Loucy (cell line): ENCODE measurements around the gene RGN.
"Not testable (repeated sequence)": the region's sequence is repeated elsewhere in the genome, so short reads cannot be mapped to it uniquely, and the experiment has no call there.

Experiments used
- H2AFZ ChIP-seq: fragments of 200-600 bp; sonication (generic); 2 replicates; pipeline ENCODE4 v1.6.0; 2016; ENCODE audit warnings: antibody characterized with exemption, mild to moderate bottlenecking, low read length, moderate library complexity
- H3F3A ChIP-seq: fragments of 200-600 bp; 2 replicates; pipeline ENCODE4 v1.6.0; 2016; ENCODE audit warnings: antibody characterized with exemption, low read depth, mild to moderate bottlenecking
- H3K27me3 ChIP-seq: fragments of 200-600 bp; sonication (generic); 2 replicates; pipeline ENCODE4 v1.6.1; 2014; ENCODE audit warnings: low read length, mild to moderate bottlenecking; ENCODE audit not compliant: insufficient read depth, poor library complexity, severe bottlenecking
- H3K36me3 ChIP-seq: fragments of 200-600 bp; sonication (generic); 2 replicates; pipeline ENCODE4 v1.6.1; 2016; ENCODE audit warnings: low read length; ENCODE audit not compliant: insufficient read depth
- H3K4me1 ChIP-seq: fragments of 200-600 bp; sonication (generic); 2 replicates; pipeline ENCODE4 v1.5.1; 2014; ENCODE audit warnings: low read length, mild to moderate bottlenecking; ENCODE audit not compliant: insufficient read depth, poor library complexity, severe bottlenecking
- H3K4me2 ChIP-seq: fragments of 200-600 bp; sonication (generic); 2 replicates; pipeline ENCODE4 v1.6.0; 2014; ENCODE audit warnings: antibody characterized with exemption, low read length, low read depth, mild to moderate bottlenecking; ENCODE audit not compliant: poor library complexity, severe bottlenecking
- H3K4me3 ChIP-seq: fragments of 200-600 bp; sonication (generic); 2 replicates; pipeline ENCODE4 v1.5.1; 2014; ENCODE audit warnings: low read length, mild to moderate bottlenecking, mixed read lengths; ENCODE audit not compliant: poor library complexity, severe bottlenecking
- H3K79me2 ChIP-seq: fragments of 200-600 bp; sonication (generic); 2 replicates; pipeline ENCODE4 v1.6.1; 2014; ENCODE audit warnings: low read length; ENCODE audit not compliant: insufficient read depth
- H3K9ac ChIP-seq: fragments of 200-600 bp; sonication (generic); 2 replicates; pipeline ENCODE4 v1.6.0; 2014; ENCODE audit warnings: mild to moderate bottlenecking, low read depth, low read length, moderate library complexity; ENCODE audit not compliant: poor library complexity, severe bottlenecking
- H3K9me2 ChIP-seq: fragments of 200-600 bp; sonication (generic); replicated peaks from 2 replicates; pipeline ENCODE4 v1.6.1; 2016; ENCODE audit warnings: low read depth, low read length, mixed read lengths
- H3K9me3 ChIP-seq: fragments of 200-600 bp; sonication (generic); 2 replicates; pipeline ENCODE4 v1.6.1; 2014; ENCODE audit warnings: mild to moderate bottlenecking, antibody characterized with exemption, low read length, low read depth; ENCODE audit not compliant: insufficient read depth
- H4K20me1 ChIP-seq: fragments of 200-600 bp; sonication (generic); 2 replicates; pipeline ENCODE4 v1.6.0; 2014; ENCODE audit warnings: antibody characterized with exemption, low read length, mild to moderate bottlenecking; ENCODE audit not compliant: insufficient read depth, poor library complexity, severe bottlenecking
- CTCF ChIP-seq: fragments of 200-600 bp; sonication (generic); conservative IDR thresholded peaks from 2 replicates; pipeline ENCODE4 v1.5.1; 2014; ENCODE audit warnings: mild to moderate bottlenecking, antibody characterized with exemption, low read length
- EZH2phosphoT487 ChIP-seq: fragments of 200-600 bp; IDR thresholded peaks from 2 replicates; pipeline ENCODE4 v1.6.1; 2018; ENCODE audit warnings: antibody characterized with exemption, mild to moderate bottlenecking, moderate library complexity, borderline replicate concordance

Gene RGN

GRCh38 chrX:47101206-47101605, 23.0 kb downstream of the RGN start:
- Histone ChIP-seq H3K79me2 (no peaks in the 10 kb centered on the region), H3K9ac (no peak overlapping the region), H3K9me2 (no peaks in the 10 kb centered on the region), H2AFZ (no peak overlapping the region), H3K9me3 (no peaks in the 10 kb centered on the region), H3F3A (no peaks in the 10 kb centered on the region), H3K4me3 (no peak overlapping the region), H3K4me2 (no peak overlapping the region), H3K4me1 (no peaks in the 10 kb centered on the region), H4K20me1 (no peaks in the 10 kb centered on the region), H3K27me3 (no peaks in the 10 kb centered on the region), H3K36me3 (no peaks in the 10 kb centered on the region)
- TF ChIP-seq EZH2phosphoT487, result no peak
- no peak for TF ChIP-seq CTCF

DNA sequence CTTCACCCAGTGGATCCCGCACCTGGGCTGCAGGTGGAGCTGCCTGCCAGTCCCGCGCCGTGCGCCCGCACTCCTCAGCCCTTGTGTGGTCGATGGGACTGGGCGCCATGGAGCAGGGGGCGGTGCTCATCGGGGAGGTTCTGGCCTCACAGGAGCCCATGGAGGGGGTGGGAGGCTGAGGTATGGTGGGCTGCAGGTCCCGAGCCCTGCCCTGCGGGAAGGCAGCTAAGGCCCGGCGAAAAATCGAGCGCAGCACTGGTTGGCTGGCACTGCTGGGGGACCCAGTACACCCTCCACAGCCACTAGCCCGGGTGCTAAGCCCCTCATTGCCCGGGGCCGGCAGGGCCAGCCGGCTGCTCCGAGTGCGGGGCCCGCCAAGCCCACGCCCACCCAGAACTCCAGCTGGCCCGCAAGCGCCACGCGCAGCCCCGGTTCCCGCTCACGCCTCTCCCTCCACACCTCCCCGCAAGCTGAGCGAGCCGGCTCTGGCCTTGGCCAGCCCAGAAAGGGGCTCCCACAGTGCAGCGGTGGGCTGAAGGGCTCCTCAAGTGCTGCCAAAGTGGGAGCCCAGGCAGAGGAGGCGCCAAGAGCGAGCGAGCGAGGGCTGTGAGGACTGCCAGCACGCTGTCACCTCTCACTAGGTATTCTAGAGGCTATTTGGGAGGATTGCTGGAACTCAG, 32.8 kb downstream of the RGN start:
- H2AFZ ChIP-seq, H3K9ac ChIP-seq, H3K4me2 ChIP-seq, H3K79me2 ChIP-seq, H3K27me3 ChIP-seq, H3K9me2 ChIP-seq, H3K4me3 ChIP-seq, H3F3A ChIP-seq, H3K4me1 ChIP-seq, H3K36me3 ChIP-seq, H3K9me3 ChIP-seq, H4K20me1 ChIP-seq: not testable (repeated sequence)

DNA sequence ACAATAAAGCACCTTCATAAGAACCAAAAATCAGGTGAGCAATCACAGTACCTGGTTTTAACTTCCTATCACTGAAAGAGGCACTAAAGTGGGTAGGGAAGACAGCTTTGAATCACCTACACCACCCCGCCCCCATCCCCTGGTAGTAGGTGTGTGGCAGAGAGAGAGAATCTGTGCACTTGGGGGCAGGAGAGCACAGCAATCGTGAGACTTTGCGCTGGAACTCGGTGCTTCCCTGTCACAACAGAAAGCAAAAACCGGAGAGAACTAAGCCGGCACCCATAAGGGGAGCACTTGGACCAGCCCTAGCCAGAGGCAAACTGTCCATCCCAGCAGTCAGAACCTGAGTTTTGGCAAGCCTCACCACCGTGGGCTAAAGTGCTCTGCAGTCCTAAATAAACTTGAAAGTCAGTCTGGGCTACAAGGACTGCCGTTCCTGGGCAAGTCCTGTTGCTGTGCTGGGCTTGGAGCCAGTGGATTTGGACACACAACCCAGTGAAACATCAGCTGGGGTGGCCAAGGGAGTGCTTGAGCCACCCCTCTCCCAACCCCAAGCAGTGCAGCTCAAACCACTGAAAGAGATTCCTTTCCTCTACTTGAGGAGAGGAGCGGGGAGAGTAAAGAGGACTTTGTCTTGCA, 34.2 kb downstream of the RGN start:
- Histone ChIP-seq H3K9me2 (no peaks in the 10 kb centered on the region), H3K4me2 (no peak overlapping the region), H3K4me3 (no peak overlapping the region), H2AFZ (no peak overlapping the region), H3K27me3 (no peaks in the 10 kb centered on the region), H3K9ac (no peak overlapping the region), H4K20me1 (no peaks in the 10 kb centered on the region), H3F3A (no peaks in the 10 kb centered on the region), H3K36me3 (no peaks in the 10 kb centered on the region), H3K79me2 (no peaks in the 10 kb centered on the region), H3K4me1 (no peaks in the 10 kb centered on the region), H3K9me3 (no peaks in the 10 kb centered on the region)
- TF ChIP-seq EZH2phosphoT487 (no peak), CTCF (no peak)

DNA sequence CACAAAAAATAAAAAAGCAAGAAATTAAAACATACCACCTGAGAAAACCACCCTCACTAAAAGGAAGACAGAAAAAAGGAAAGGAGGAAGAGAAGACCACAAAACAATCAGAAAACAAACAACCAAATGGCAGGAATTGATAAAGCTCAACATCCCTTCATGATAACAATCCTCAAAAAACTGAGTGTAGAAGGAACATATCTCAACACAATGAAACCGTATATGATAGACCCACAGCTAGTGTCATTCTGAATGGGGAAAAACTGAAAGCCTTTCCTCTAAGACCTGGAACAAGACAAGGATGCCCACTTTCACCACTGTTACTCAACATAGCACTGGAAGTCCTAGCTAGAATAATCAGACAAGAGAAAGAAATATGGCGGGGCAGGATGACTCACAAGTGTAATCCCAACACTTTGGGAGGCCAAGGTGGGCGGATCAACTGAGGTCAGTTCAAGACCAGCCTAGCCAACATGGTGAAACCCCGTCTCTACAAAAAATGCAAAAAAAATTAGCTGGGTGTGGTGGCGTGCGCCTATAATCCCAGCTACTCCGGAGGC, 38.4 kb downstream of the RGN start:
- H3K9ac ChIP-seq, H3K4me2 ChIP-seq, H3K9me3 ChIP-seq, H3F3A ChIP-seq, H3K9me2 ChIP-seq, H3K36me3 ChIP-seq, H2AFZ ChIP-seq, H3K4me1 ChIP-seq, H3K4me3 ChIP-seq, H3K27me3 ChIP-seq, H4K20me1 ChIP-seq, H3K79me2 ChIP-seq: not testable (repeated sequence)

DNA sequence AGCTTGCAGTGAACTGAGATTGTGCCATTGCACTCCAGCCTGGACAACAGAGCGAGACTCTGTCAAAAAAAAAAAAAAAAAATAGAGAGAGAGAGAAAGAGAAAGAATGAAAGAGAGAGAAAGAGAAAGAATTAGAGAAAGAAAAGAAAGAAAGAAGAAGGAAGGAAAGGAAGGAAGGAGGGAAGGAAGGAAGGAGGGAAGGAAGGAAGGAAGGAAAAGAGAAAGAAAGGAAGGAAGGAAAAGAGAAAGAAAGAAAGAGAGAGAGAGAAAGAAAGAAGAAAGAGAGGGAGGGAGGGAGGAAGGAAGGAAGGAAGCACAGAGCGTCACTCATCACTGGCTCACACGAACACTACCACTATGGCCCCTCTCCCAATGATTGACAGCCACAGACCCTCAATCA, 46.2 kb downstream of the RGN start:
- H4K20me1 ChIP-seq, H3K27me3 ChIP-seq, H3K79me2 ChIP-seq, H3K4me3 ChIP-seq, H3K9ac ChIP-seq, H3K36me3 ChIP-seq, H3K9me2 ChIP-seq, H3F3A ChIP-seq, H3K9me3 ChIP-seq, H3K4me1 ChIP-seq, H3K4me2 ChIP-seq, H2AFZ ChIP-seq: not testable (repeated sequence)
